HG03159 (cell line): ENCODE results near the gene NT5DC1.

Experiments
- ATAC-seq: cut with Tn5 transposase; IDR thresholded peaks from one replicate; pipeline ENCODE4 v1.9.1; 2021; ENCODE audit warnings: mild to moderate bottlenecking, moderate library complexity; ENCODE audit not compliant: unreplicated experiment

The NT5DC1 gene

DNA sequence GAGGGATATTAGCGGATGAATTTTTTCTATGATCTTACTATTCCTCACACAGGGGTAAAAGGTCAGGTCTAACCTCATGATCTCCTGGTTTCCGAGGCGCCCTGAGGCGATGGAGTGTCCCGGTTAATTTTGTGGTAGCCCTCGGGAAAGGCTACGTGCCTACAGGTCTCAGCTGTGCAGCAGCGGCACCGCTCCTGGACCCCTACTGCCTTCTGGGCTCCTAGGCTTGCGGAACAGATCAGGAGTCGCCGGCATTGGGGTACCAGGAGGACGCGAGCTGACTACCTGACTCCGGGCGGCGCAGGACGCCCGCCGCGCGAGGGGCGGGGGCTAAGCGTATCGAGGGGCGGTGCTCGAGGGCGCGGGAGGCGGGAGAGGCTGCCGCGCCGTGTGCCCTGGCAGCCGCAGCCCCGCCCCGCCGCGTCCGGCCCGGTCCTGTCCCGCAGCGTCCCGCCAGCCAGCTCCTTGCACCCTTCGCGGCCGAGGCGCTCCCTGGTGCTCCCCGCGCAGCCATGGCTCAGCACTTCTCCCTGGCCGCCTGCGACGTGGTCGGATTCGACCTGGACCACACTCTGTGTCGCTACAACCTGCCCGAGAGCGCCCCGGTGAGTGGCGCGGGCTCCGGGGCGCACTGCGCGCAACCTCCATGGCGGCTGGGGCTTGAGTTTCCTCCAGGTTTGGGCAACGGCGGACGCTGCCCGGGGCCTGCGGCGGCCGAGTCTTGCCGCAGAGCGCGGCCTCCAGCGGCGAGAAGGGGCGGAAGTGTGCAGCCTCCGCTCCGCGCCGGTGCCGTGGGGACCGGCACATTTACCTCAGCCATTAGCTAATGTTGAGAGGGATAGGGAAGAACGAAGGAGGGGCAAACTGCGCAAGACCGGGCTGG lies at the start of gene NT5DC1:
NT5DC1 (plus strand) TSS at position 435 of the 883 bp plus-strand sequence; CDS start at position 513, 78 bp downstream.
- ATAC-seq = peak; percentile 88

DNA sequence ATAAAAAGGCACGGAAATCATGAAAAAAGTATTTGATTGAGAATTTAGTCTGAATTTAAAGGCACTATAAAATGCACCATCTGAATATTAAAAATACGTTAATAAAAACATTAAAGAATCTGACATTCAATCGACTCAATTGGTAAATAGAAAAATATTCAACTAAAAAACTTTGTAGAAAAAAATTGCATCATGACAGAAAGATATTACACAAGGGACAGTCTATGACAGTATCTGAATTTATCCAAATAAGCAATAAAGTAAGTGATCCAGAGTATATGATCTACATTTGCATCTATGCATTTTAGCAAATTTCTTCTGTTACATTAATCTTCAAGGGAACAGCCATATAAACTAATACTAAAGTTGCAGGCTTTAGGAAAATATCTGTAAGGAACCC lies 49.4 kb upstream of the NT5DC1 start:
- no peak for ATAC-seq

DNA sequence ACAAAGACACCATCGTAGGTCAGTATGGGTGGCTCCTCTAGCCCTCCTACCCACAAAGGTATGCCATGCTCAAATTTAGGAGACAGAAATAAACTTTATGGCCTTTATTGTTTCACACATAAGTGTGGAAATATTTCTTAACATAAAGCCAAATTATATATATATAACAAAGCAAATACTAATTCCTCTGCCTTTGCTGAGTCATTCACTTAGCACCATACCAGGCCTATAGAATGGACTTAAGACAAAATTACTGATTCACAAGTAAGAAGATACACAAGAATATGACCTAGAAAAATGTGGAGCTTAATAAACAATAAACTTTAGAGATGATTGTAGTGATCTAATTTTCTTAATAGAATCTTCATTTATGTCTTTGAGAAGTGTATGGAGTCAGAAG lies 45.1 kb upstream of the NT5DC1 start:
- ATAC-seq = no peak

DNA sequence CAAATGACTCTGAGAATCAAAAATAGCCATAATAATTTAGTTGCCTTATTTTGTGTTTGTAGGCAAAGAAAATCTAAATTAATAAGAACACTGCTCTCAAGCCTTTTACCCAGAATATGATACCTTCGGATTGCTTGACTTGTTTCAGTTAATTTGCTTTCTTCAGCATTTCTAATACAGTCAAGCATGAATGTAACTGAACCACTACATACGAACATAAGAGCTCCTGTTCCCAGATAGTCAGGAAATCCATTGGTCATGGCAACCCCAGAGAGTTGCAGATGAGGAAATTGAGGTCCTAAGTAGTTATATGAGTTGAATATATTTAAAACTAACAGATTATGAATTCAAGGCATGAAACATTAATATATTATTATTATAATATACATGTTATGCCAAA lies 42.9 kb upstream of the NT5DC1 start:
- ATAC-seq = no peak

DNA sequence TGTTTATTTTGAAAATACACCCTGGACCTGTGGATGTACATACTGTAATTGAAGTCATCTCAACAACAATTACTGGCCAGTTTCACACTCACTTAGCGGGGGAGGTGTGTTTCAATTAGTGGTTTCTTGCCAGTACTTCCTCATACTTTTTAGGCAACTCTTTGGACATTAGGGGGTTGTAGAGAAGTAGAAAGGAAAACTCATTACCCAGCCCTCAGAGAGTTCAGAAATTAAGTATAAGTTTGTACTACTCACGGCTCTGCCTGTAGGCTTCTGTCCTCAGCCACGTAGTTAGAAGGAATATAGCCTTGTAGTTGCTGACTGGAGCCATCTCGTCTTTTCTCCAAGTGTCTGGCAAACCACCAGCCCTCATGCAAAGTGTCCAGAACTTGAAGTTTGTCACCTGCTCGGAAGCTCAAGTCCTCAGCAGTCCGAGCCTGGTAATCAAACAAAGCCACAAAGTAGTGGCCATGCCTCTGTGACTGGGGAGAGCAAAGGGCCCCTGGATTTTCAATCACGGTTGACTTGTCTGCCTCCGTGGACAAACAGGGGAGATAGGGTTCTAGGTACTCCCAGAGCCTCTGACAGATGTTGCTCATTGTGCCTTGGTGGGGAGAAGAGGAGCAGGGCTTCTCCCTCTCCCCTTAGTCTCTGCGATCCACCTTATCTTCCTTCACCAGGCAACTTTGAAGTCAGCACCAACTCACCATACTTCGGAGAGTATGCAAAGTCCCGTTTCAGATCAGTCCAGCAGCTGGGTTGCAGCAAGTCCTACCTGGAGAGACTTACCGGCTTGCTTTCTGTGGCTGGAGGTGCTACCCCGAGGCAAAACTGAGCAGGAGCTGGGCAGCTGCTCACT lies 40.7 kb upstream of the NT5DC1 start:
- peak; percentile 60 for ATAC-seq

DNA sequence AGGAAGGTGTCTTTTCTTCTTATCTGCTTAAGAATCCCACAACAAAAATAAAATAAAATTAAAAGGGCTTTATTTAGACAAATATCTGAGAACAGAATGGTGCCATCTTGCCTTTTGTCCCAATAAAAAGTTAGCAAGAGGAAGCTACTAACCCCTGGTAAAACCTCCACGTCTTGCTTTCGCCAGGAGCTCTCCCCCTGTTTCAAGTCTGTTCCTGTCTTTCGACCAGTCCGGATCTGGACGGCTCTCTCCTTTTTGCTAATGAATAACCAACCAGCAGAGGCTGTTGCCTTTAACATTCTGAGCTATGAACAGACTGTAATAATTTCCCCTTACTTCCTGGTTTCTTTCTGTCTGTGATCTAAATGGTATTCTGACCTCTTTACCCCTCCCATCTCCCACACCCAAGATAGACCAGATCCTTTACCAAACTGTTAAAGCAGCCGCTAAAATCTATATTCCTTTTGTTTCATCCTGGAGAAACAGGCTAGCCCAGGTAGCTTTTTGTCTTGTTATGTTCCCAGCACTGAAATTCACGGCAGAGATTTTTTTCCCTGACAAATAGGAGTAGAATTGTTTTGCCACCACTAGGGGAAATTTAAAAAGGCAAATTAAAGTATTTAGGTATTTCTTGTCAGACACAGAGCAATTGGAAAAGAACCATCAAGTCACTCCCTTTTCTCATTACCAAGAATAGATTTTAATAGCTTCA lies 39.9 kb upstream of the NT5DC1 start, which contains the start of gene FRK:
FRK (minus strand) TSS at position 320 of the 712 bp plus-strand sequence. CDS start 580 bp downstream, outside the sequence.
- no peak for ATAC-seq

DNA sequence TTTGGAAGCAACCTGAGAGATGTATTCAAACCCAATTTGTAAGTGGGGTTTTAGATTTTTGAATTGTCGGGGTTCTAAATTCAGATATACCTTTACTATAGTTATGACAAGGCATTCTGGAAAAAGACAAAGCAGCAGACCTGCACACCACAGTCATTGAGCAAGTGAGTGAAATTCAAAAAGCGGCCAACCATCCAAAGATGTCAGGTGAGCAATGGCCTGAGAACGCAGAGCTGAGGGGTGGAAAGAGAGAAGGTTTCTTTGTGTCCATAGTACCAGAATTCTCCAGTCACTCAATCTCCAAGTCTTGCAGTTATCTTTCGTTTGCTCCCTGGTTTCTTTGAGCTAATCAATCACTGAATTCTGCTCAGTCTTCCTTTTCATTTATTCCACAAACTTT lies 38.2 kb upstream of the NT5DC1 start:
- ATAC-seq = no peak

DNA sequence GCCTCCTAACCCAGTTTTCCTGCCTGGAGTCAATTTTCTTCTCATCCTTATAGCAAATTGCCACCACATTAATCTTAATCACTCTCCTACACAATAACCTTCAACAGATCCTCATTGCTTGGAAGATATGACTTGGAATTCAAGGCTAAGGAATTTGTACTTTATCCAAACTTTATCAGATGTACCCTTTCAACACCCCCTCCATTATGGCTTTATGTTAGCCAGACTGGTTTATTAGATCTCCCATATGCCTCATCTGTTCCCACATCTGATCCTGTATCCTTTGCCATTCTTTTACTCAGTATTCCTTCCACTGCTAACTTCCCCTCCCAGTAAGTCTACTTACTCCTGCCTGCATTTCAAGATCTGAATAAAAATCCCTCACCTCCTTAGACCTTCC lies 36.0 kb upstream of the NT5DC1 start:
- no peak for ATAC-seq

DNA sequence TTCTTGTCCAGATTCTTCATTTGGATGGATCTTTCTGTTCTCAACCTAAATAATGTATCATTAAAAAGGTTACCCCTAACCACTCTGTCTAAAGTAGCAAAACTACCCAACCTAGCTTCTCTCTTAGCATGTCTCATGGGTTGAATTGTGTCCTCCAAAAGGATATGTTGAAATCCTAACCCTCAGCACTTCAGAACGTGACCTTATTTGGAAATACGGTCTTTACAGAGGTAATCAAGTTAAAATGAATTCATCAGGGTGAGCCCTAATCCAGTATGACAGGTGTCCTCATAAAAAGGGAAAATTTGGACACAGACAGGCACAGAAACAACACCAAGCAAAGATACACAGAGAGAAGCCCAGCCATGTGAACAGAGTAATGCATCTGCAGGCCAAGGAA lies 33.9 kb upstream of the NT5DC1 start:
- no peak for ATAC-seq

DNA sequence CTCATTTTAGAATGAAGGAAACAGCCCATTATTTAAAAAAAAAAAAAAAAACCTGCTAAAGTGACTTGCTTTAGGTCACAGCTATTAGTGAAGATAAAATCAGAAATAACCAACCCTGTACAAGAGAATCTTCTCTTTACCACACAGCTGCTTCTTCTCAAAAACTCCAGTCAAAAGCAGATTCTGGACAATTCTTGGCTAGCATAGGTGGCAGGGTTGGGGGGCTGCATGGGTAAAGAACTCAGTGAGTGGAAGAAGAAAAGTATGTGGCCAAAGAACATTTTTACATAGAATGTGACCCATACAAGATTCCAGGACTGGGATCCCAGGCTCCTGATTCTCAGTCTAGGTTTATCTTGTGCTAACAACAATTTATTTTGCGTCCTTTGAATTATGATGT lies 30.6 kb upstream of the NT5DC1 start:
- no peak for ATAC-seq

DNA sequence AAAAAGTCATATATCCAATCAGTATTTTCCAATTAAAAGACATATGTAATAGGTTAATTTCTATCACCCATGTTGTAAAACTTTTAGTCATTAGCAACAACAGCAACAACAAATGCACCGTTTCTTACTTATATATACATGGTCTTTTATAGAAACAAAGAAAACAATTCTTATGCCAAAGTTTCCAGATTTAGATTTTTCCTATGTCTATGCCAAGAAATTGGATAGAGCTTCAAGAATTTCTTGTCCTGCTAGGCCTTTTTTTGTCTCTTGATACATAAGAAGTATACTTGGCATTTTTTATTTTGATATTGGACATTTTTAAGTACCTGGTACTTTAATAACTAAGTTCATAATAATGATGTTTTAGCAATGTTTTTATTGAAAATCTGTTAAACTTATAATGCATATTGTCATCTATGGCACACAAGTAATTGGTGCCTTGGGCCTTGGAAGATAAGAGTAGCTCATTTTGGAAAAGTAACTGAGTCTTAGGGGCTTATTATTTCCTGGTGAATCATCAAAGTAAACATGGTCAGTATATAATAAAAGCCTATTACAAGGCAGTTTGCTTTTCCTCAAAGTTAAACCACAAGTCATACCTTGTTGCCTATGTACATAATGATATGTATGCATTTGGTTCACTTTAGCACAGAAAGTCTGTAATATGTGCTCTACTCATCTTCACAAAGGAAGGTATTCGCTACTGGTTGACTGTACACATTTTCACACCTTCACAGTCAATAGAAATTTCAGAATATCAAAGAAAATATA lies 29.9 kb upstream of the NT5DC1 start:
- ATAC-seq = no peak

DNA sequence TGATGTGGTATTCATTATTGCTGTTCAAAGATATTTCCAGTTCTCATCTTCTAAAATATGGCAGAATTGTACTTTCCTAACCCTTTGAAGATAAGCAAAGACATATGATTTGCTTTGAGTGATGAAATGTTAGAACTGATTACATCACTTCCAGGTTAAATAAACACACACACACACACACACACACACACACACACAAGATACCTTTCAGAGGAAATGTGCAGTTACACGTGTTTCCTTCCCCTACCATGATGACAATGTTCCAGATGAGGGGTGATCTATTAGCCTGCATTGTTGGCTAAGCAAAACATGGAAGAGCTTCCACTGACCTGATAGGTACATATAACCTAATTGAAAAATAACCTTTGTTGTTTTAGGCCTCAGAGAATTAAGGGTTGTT lies 28.3 kb upstream of the NT5DC1 start:
- no peak for ATAC-seq

DNA sequence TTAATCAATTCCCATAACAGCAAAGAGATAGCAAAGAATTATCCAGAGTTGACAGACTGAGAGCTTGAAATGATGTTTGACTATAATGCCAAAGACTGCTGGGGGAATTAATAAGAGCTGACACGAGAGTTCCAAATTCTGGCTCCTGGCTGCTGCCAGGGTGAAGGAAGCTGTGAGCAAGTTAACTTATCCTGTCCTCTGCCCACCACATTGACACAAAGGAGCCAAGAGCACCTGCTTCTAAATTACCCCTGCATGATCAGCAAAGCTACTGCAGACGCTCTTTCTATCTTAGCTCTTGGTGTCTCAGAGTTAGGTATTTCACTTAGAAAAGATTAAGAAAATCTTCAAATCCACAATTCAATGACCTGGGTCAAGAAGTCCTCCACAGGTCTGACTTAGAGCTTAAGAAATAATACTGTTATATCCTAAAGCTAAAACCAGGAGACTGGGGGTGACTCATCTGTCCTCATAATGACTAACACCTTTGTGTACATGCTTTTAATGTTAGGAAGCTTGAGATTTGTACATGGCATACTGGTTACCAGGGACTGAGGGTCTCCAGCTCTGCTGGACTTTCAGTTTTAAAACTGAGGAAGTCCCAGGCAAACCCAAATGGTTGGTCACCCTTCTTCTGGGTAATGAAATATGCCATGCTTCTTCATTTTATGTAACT lies 26.8 kb upstream of the NT5DC1 start:
- no peak for ATAC-seq

DNA sequence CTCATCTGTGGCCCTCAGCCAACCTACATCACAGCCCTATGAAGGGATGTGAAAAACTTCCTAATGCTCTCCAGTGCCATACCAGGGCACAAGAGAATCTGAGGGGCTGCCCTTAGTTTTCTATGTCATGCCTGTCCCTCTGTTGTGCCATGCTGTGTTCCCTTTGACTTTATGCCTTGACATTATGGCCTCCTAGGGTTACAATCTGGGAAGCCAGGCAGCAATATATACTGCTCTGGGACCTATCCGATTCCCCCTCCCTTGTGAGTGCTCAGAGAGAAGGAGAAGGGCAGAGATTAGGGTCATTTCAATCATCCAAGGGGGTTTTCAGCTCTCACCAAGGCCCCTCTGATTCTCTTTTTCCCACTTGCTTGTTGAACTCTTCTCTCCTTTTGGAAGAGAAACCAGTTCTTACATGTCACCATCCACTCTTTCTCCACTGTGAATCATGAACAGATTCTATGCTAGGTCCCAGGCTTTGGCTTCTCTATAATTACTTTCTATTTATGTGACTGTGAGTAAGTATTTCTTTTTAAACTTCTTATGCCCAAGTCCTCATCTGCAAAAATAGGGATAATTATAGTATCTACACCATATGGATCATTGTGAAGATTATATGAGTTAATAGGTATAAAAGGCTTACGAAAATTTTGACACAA lies 25.8 kb upstream of the NT5DC1 start:
- no peak for ATAC-seq

DNA sequence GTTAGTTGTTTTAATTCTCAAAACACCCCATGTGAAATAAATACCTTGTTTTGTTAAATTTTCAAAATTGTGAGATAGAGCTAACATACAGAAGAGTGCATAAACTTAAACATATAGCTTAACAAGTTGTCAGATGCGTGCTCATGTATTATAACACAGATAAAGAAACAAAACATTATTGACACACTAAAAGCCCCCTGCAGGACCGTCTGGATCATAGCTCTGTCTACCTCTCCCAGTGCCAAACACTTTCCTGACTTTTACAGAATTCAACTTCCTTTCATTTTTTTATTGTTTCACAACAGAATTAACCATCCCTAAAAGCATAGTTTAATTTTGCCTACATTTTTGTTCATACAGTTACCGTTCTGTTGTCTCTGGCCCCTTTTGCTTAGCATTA lies 22.1 kb upstream of the NT5DC1 start:
- ATAC-seq = no peak

DNA sequence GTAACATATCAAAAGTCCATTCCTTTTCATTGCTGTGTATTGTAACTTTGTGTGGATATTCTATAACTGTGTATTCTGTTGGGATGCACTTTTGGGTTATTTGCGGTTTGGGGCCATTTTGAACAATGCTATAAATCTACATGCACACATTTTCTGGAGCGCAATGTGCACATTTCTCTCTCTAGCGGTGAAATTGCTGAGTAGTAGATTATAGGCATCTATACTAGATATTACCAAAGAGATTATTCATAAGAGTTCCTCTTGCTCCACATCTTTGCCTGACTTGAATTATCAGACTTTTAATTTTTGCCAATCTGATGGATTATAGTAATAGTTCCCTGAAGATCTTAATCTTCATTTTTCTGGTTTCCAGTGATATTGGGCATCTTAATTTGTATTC lies 21.7 kb upstream of the NT5DC1 start:
- ATAC-seq = no peak

DNA sequence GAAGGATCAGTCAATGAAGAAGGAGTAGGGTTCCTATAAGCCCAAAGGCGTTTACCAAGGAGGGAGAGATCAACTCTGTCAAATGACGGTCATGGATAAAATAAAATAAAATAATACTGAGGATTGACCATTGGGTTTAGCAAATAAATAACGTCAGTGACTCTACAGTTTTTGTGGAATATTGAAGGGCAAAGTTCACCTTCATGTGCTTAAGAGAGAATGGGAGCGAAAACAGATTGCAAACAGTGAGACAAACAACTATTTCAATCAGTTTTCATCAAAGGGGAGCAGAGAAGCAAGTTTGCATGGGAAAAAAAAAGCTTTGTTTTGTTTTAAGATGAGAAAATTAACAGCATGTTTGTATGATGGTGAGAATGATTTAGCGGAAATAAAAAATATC lies 17.6 kb upstream of the NT5DC1 start:
- ATAC-seq = no peak

DNA sequence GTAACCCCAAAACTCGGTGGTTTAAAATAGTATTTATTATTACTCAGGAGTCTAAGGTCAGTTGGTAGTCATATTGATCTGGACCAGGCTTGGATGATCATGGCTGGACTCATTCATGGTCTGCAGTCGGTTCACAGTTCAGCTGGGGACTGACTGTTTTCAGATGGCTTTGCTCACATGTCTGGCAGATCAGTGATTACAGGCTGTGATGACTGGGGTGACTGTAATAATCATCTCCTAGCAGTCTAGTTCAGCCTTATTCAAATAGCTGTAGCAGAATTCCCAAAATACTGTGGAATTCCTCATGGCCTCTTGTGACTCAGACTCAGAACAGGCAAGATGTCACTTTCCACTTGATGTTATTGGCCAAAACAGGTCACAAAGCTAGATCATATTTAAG lies 16.4 kb upstream of the NT5DC1 start:
- no peak for ATAC-seq

DNA sequence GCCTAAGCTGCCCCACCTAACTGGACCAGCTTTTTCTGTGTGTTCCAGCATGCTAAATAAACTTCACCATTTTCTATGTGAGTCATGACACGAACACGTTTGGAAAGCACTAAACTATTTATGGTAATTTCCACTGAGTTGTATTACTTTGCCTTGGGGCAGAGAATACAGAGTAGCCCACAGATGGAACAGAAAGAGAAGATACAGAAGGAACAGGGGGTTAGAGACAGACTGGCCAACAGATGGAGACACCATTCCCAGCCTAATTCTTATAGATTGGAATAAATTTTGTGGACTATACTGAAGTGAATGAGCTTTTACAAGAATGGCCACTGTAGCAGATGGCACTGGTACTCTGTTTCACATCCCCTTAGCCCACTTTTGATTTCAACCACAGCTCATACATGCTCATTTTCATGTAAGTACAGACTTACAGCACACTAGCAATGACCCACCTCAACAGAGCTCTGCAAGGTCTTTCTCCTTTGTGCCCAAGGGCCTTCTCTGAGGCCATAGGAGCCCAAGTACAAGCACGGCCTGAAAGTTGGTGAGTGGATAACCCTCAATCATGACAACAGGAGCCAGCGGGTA lies 13.1 kb upstream of the NT5DC1 start:
- peak; percentile 97 for ATAC-seq
